Fibroblast of lung (primary cell): ENCODE results near the gene EPS8L3. TPM values are rescaled to one million over a fixed set of nuclear protein-coding genes. Genes with fewer than 3 reads are reported as not detected.
"Not testable (repeated sequence)": the region's sequence is repeated elsewhere in the genome, so short reads cannot be mapped to it uniquely, and the experiment has no call there.

ENCODE experiments used
- DNase-seq, 2 donors: peaks; one replicate each; pipeline versions ENCODE4 v3.0.0 to v3.0.0-alpha.2; 2010; ENCODE audit warnings: low read depth in 2 of 2
- H2AFZ ChIP-seq: 2 replicates; pipeline ENCODE4 v1.5.1; 2012; ENCODE audit warnings: low read length, control low read depth, inconsistent platforms
- H3K27ac ChIP-seq: 2 replicates; pipeline ENCODE4 v1.5.1; 2011; ENCODE audit warnings: low read length, control low read depth; ENCODE audit not compliant: insufficient read depth
- H3K27me3 ChIP-seq: 2 replicates; pipeline ENCODE4 v1.5.1; 2011; ENCODE audit warnings: mild to moderate bottlenecking, low read length; ENCODE audit not compliant: control insufficient read depth, insufficient read depth
- H3K36me3 ChIP-seq: 2 replicates; pipeline ENCODE4 v1.5.1; 2011; ENCODE audit warnings: low read length; ENCODE audit not compliant: control insufficient read depth, insufficient read depth
- H3K4me1 ChIP-seq: 2 replicates; pipeline ENCODE4 v1.5.1; 2011; ENCODE audit warnings: low read length; ENCODE audit not compliant: control insufficient read depth, insufficient read depth; ENCODE audit errors: extremely low read depth
- H3K4me2 ChIP-seq: 2 replicates; pipeline ENCODE4 v1.5.1; 2011; ENCODE audit warnings: low read length, control low read depth; ENCODE audit not compliant: insufficient read depth; ENCODE audit errors: extremely low read depth
- H3K4me3 ChIP-seq, 4 experiments: fragments of 200-600 bp in 1 of 4; sonication (generic) in 1 of 4; replicated peaks in 1 of 4; 2 replicates each; pipeline ENCODE4 v1.5.1; 2011 to 2016; ENCODE audit warnings: low read length in 4 of 4, low read depth in 3 of 4, mild to moderate bottlenecking in 3 of 4, control low read depth in 2 of 4, inconsistent platforms in 1 of 4, mixed read lengths in 1 of 4; ENCODE audit not compliant: insufficient read depth in 1 of 4; ENCODE audit errors: control extremely low read depth in 1 of 4
- H3K79me2 ChIP-seq: 2 replicates; pipeline ENCODE4 v1.5.1; 2012; ENCODE audit warnings: mild to moderate bottlenecking, low read length, inconsistent platforms; ENCODE audit not compliant: control insufficient read depth, insufficient read depth
- H3K9ac ChIP-seq: 2 replicates; pipeline ENCODE4 v1.5.1; 2011; ENCODE audit warnings: mild to moderate bottlenecking, low read length, control low read depth; ENCODE audit not compliant: insufficient read depth
- H3K9me3 ChIP-seq: 2 replicates; pipeline ENCODE4 v1.5.1; 2012; ENCODE audit warnings: low read depth, low read length; ENCODE audit not compliant: control insufficient read depth, insufficient read depth
- H4K20me1 ChIP-seq: 2 replicates; pipeline ENCODE4 v1.5.1; 2011; ENCODE audit warnings: low read length; ENCODE audit not compliant: control insufficient read depth, insufficient read depth; ENCODE audit errors: extremely low read depth
- CTCF ChIP-seq, 2 donors: IDR thresholded peaks in 1 of 2; conservative IDR thresholded peaks in 1 of 2; 1 replicate in 1 of 2; 2 replicates in 1 of 2; pipeline ENCODE4 v1.5.1; 2011 to 2012; ENCODE audit warnings: low read length in 2 of 2, control low read depth in 1 of 2, inconsistent platforms in 1 of 2, low read depth in 1 of 2, mild to moderate bottlenecking in 1 of 2
- EZH2 ChIP-seq: IDR thresholded peaks from 2 replicates; pipeline ENCODE4 v1.5.1; 2012; ENCODE audit warnings: low read length, control low read depth, mild to moderate bottlenecking; ENCODE audit errors: missing control alignments
- polyA plus RNA-seq, 2 donors: library from polyadenylated mRNA; depleted of rRNA in 1 of 2; stranded (reverse) in 1 of 2; unstranded in 1 of 2; fragments of >200 nt; gene quantifications; 2 replicates each; pipeline ENCODE4 v1.2.1, GENCODE V29; 2011 to 2012; ENCODE audit warnings: missing spikeins in 1 of 2
- total RNA-seq: library from RNA; depleted of rRNA; stranded (reverse); fragments of >200 nt; gene quantifications from 2 replicates; pipeline ENCODE4 v1.2.1, GENCODE V29; 2014

The EPS8L3 gene
- total and polyA plus RNA-seq, 2 donors (not counting 1 experiment from before 2014, with no cell fraction given): not detected

- Histone ChIP-seq H4K20me1 (no peaks in the 10 kb centered on the region), H2AFZ (no peak overlapping the region), H3K9ac (no peak overlapping the region), H3K36me3 (no peaks in the 10 kb centered on the region), H3K9me3 (no peaks in the 10 kb centered on the region), H3K4me1 (no peaks in the 10 kb centered on the region), H3K27me3 (peaks cover under 1% of the 10 kb centered on the region), H3K79me2 (no peaks in the 10 kb centered on the region), H3K27ac (no peak overlapping the region), H3K4me2 (no peak overlapping the region), H3K4me3 (no peak overlapping the region)
- no peak for TF ChIP-seq CTCF (conservative IDR thresholded peaks at IDR 0.05 in 1 of 2, IDR thresholded peaks at IDR 0.05 in 1 of 2; ENCODE audit: low read depth in 1 of 2, low read length in 2 of 2)
- no peak for TF ChIP-seq EZH2
- DNase-seq: no peak
These were observed 6.7 kb downstream of the EPS8L3 start for GRCh38 chr1:109756848-109757521.

GRCh38 chr1:109756325-109756724, 7.4 kb downstream of the EPS8L3 start:
- not testable (repeated sequence) for DNase-seq, H3K79me2 ChIP-seq, H2AFZ ChIP-seq, H3K27me3 ChIP-seq, H3K36me3 ChIP-seq, H3K27ac ChIP-seq, H4K20me1 ChIP-seq, H3K9me3 ChIP-seq, H3K4me1 ChIP-seq, H3K4me2 ChIP-seq, H3K4me3 ChIP-seq, H3K9ac ChIP-seq

- Histone ChIP-seq H3K79me2 (no peaks in the 10 kb centered on the region), H3K4me2 (no peak overlapping the region), H3K9me3 (no peaks in the 10 kb centered on the region), H3K9ac (no peak overlapping the region), H3K4me3 (no peak overlapping the region), H3K36me3 (no peaks in the 10 kb centered on the region), H2AFZ (no peak overlapping the region), H3K4me1 (no peaks in the 10 kb centered on the region), H3K27ac (no peak overlapping the region), H4K20me1 (no peaks in the 10 kb centered on the region), H3K27me3 (peaks cover 13% of the 10 kb centered on the region)
- TF ChIP-seq EZH2 (no peak), CTCF (conservative IDR thresholded peaks at IDR 0.05 in 1 of 2, IDR thresholded peaks at IDR 0.05 in 1 of 2; ENCODE audit: low read depth in 1 of 2, low read length in 2 of 2) (no peak)
- no peak for DNase-seq
These were observed 9.0 kb downstream of the EPS8L3 start for GRCh38 chr1:109754738-109755137.
